ENCODE measurements around the gene MGRN1.

Gene MGRN1

DNA sequence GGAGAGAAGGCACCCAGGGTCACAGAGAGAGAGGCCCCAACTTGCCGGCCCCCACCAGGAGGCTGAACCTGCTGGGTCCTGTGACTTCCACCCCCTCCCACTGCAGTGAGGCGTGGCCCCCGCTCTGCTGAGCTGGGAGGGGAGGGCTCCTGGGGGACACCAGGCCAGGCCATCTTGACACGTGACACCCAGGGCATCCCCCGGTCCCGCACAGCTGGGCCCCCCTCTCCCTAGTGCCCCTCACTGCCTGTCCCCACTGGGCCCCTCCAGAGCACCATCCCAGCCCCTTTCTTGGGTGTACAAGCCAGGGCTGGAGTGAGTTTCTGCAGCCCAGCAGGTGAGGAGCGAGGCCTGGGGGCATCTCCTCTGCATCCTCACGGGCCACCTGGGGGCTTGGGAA lies 22.3 kb upstream of the MGRN1 start:
- TF ChIP-seq, protein P1, sequence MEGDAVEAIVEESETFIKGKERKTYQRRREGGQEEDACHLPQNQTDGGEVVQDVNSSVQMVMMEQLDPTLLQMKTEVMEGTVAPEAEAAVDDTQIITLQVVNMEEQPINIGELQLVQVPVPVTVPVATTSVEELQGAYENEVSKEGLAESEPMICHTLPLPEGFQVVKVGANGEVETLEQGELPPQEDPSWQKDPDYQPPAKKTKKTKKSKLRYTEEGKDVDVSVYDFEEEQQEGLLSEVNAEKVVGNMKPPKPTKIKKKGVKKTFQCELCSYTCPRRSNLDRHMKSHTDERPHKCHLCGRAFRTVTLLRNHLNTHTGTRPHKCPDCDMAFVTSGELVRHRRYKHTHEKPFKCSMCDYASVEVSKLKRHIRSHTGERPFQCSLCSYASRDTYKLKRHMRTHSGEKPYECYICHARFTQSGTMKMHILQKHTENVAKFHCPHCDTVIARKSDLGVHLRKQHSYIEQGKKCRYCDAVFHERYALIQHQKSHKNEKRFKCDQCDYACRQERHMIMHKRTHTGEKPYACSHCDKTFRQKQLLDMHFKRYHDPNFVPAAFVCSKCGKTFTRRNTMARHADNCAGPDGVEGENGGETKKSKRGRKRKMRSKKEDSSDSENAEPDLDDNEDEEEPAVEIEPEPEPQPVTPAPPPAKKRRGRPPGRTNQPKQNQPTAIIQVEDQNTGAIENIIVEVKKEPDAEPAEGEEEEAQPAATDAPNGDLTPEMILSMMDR (IDR thresholded peaks at IDR 0.05; ENCODE audit: low read depth, low read length, missing control alignments) = no peak
- no peak overlapping the region for H3K4me3 ChIP-seq (replicated peaks; ENCODE audit: low read depth, low read length)
- no peak for DNase-seq (ENCODE audit: extremely low read depth, low read depth)

DNA sequence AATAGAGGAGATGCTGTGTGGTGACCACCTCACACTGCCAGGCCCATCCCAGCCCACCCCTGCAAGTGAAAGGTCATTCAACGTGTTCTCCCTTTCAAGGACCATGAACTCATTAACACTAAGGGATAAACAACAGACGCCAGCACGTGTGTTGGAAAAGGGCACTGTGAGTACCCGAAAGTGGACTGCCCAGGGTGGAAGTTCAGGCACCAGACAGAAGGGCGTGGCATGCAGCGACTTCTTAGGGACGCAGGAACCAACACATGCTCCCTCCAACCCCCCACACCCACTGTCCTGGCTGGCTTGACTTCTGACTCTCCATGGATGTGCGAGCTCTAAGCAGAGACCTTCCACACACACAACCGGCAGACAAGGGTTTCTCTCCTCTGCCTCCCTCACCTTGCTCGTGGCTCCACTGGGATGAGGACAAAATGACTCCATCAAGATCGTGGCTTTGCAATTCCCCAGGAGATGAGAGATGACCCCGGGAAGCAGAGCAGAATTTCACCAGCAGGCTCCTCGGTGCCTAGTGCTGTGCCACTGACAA lies 20.9 kb upstream of the MGRN1 start:
- H3K4me3 ChIP-seq (replicated peaks; ENCODE audit: low read depth, low read length) = no peak overlapping the region
- TF ChIP-seq, protein P1 (IDR thresholded peaks at IDR 0.05; ENCODE audit: low read depth, low read length, missing control alignments) = no peak

DNA sequence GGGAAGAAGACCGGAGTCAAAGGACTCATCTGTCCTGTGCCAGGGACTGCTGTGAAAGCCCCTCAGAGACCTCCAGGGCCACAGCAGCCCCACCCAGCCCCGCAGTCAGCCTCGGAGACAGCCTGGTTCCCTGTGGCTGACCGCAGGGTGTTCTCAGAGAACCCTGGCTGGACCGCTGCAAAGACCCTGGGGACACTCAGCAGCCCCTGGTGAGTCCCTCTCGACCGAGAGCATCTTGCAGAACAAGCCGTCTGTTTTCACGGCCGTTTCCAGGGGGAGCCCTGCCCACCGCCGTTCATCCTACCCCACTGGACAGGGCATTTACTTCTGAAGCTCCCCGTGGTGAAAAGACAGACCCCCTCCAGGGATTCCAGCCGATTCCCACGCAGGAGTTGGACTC lies 20.2 kb upstream of the MGRN1 start:
- TF ChIP-seq, protein P1 (IDR thresholded peaks at IDR 0.05; ENCODE audit: low read depth, low read length, missing control alignments) = no peak
- H3K4me3 ChIP-seq (replicated peaks; ENCODE audit: low read depth, low read length) = no peak overlapping the region

More for the DNA sequence above, 20.9 kb upstream of the MGRN1 start:
- no peak for DNase-seq (ENCODE audit: extremely low read depth, low read depth)

DNA sequence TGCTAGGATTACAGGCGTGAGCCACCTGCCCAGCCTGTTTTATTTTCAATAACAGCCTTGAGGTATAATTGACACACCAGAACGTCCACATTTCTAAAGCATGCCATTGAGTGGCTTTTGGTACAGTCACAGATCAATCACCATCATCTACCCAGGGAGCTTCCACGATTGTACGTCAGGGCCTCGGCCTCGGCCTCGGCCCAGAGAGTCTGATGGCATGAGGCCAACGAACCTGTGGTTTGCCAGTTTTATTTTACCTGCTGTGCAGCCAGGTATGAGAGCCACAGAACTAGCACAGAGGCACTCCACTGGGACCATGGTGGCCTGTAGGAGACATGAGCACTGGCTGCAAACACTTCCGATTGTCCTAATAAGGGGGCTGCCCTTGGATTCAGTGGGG lies 18.3 kb upstream of the MGRN1 start:
- H3K4me3 ChIP-seq (replicated peaks; ENCODE audit: low read depth, low read length) = no peak overlapping the region
- TF ChIP-seq, protein P1 (IDR thresholded peaks at IDR 0.05; ENCODE audit: low read depth, low read length, missing control alignments) = no peak
- no peak for DNase-seq (ENCODE audit: extremely low read depth, low read depth)

More for the DNA sequence above, 20.2 kb upstream of the MGRN1 start:
- DNase-seq (ENCODE audit: extremely low read depth, low read depth) = no peak

DNA sequence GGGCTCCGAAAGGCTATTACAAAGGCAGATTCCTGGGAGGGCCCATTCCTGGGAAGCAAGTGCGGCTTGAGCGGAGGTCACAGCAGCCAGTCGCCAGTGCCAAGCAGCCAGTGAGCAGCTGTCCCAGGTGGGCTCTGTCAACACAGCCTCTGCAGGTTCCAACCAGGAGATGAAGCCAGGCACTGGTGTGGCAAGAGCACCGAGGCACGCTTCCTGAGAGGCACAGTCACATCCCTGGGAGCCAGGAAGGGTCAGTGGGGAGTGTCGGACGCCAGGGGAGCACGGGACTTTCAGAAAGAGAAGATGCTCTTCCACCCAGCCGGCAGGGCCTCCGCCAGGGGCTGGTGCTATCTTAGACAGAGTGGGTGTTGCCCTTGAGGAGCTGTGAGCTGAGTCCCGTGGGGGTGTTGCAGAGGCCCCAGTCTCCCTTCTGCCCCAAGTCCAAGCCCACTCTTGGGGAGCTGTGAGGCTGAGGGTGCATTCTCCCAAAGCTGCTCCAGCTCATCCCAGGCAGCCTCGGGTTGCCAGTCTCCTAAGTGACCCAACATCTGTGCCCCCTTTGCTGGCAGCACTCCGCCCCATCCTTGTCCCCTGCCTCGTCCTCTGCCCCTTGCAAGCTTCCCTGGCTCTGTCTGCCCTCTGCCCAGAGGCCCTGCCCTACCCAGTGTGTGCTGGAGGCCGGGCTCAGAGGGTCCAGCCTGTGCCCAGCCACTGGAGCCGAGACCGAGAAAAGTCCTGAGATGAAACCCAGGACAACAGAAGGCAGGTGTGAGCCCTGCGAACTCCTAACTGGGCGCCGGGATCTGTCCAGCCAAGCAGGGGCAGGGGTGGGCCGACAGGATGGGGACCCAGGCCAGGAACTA lies 16.6 kb upstream of the MGRN1 start:
- TF ChIP-seq, protein P1 (IDR thresholded peaks at IDR 0.05; ENCODE audit: low read depth, low read length, missing control alignments) = no peak
- H3K4me3 ChIP-seq (replicated peaks; ENCODE audit: low read depth, low read length) = no peak overlapping the region
- no peak for DNase-seq (ENCODE audit: extremely low read depth, low read depth)

DNA sequence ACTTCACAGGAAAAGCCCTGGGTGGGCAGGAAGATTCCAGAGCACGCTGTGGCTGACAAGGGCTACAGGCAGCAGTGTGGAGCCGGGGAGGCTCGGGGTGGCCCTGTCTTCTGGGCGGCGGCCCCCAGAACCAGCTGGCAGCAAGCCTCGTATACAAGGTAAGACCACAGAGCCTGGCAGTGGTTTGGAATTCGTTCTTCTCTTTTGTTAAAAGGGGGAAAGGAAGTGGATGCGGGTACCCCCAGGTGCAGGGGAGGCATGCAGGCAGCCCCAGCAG lies 16.0 kb upstream of the MGRN1 start:
- DNase-seq (ENCODE audit: extremely low read depth, low read depth) = no peak
- H3K4me3 ChIP-seq (replicated peaks; ENCODE audit: low read depth, low read length) = no peak overlapping the region
- TF ChIP-seq, protein P1 (IDR thresholded peaks at IDR 0.05; ENCODE audit: low read depth, low read length, missing control alignments) = no peak

All from HFF-Myc (cell line).